K562 (cell line): ENCODE results near the gene DUS3L.

Experiments used
- EP300 ChIP-seq: IDR thresholded peaks from 2 replicates; pipeline ENCODE4 v1.6.1; 2012; ENCODE audit warnings: low read length, improper control_type of control experiment
- FOXA1 ChIP-seq: fragments of 450-650 bp; IDR thresholded peaks from 2 replicates; pipeline ENCODE4 v1.6.1; 2016; ENCODE audit warnings: mild to moderate bottlenecking, borderline replicate concordance
- JUNB ChIP-seq: fragments of 450-650 bp; formaldehyde crosslinking; conservative IDR thresholded peaks from 2 replicates; pipeline ENCODE4 v1.4.0; 2020; ENCODE audit warnings: mild to moderate bottlenecking
- KAT2B ChIP-seq: IDR thresholded peaks from one replicate; pipeline ENCODE4 v1.6.1; 2012; ENCODE audit warnings: low read depth, mild to moderate bottlenecking, control low read depth, inconsistent platforms, low read length, moderate library complexity
- PKNOX1 ChIP-seq: fragments of 450-650 bp; IDR thresholded peaks from 2 replicates; pipeline ENCODE4 v1.6.1; 2016
- POLR2A ChIP-seq: fragments of 450-650 bp; conservative IDR thresholded peaks from 2 replicates; pipeline ENCODE4 v1.6.1; 2016
- RFX5 ChIP-seq: IDR thresholded peaks from 2 replicates; pipeline ENCODE4 v1.6.1; 2011; ENCODE audit warnings: low read depth, mild to moderate bottlenecking, improper control_type of control experiment, low read length
- ZFP1 ChIP-seq: fragments of 450-650 bp; formaldehyde crosslinking; IDR thresholded peaks from 2 replicates; pipeline ENCODE4 v1.4.0; 2020; ENCODE audit warnings: mild to moderate bottlenecking, mixed read lengths
- ZMIZ1 ChIP-seq, 2 experiments: fragments of 150-350 bp in 1 of 2; IDR thresholded peaks; 2 replicates each; pipeline ENCODE4 v1.6.1; 2012 to 2016; ENCODE audit warnings: low read depth in 2 of 2, low read length in 2 of 2, mild to moderate bottlenecking in 1 of 2, moderate library complexity in 1 of 2

DNA sequence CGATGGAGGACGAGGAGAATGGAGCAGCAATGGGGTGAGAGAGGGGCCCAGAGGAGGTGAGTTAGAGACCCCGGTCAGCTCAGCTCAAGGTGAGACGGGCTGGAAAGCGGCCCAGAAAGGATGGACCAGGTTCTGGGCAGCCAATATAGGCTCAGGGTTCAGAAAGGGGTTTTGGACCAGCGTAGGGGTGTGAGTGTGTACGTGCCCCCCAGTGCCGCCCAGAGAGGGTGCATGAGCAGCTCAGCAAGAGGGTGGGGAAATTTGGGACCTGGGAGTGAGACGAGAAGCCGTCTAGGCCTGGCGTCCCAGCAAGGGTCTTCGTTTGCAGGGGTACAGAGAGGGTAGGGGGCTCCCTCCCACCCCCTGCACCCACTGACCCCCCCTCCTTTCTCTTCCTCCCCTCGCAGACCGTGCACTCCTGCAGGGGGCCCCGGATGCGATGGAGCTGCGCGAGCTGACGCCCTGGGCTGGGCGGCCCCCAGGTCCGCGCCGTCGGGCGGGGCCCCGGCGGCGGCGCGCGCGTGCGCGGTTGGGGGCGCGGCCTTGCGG is 36.5 kb upstream of the DUS3L start:
- TF ChIP-seq EP300 (no peak), PKNOX1 (no peak), FOXA1 (no peak), KAT2B (no peak), RFX5 (no peak), POLR2A (no peak), JUNB (CRISPR knock-in tag) (no peak), ZMIZ1 (IDR thresholded peaks at IDR 0.05; ENCODE audit: low read depth in 2 of 2, low read length in 2 of 2) (no peak), ZFP1 (CRISPR knock-in tag) (no peak)
